Measurements from ENCODE around the gene C1R. TPM values are rescaled to one million over a fixed set of nuclear protein-coding genes. Genes with fewer than 3 reads are reported as not detected.
A peak's percentile ranks its signal among the peaks of the same experiment; 100 is the strongest.

Gene C1R
- total and polyA plus RNA-seq, 8 donors = 69.3 to 693 (median 87.1) TPM

GRCh38 chr12:7129872-7130691 lies 37.8 kb upstream of the C1R start, which contains the start of gene CLSTN3:
CLSTN3 (plus strand) TSS chr12:7130371; CDS start chr12:7130649, 278 bp downstream.
- peaks cover 0 to 36% of the 10 kb centered on the region in 2 donors for H3K27me3 ChIP-seq
- peak within 1 kb of the TSS; percentile 36 to 58 for H3K27ac ChIP-seq
- intact Hi-C loops (cut with DNase I) = no loop called here
- no peaks in the 10 kb centered on the region for H3K9me3 ChIP-seq
- peak; percentile 90 for ATAC-seq
- DNase-seq = peak; percentile 78 to 91 (median 84)
- TF ChIP-seq CTCF (IDR thresholded peaks at IDR 0.05) = no peak
- H3K4me3 ChIP-seq = peak within 1 kb of the TSS; percentile 59 to 63
- peaks cover 5 to 27% of the 10 kb centered on the region in 2 donors for H3K4me1 ChIP-seq
- H3K36me3 ChIP-seq = peaks cover 0 to 13% of the 10 kb centered on the region in 2 donors

DNA sequence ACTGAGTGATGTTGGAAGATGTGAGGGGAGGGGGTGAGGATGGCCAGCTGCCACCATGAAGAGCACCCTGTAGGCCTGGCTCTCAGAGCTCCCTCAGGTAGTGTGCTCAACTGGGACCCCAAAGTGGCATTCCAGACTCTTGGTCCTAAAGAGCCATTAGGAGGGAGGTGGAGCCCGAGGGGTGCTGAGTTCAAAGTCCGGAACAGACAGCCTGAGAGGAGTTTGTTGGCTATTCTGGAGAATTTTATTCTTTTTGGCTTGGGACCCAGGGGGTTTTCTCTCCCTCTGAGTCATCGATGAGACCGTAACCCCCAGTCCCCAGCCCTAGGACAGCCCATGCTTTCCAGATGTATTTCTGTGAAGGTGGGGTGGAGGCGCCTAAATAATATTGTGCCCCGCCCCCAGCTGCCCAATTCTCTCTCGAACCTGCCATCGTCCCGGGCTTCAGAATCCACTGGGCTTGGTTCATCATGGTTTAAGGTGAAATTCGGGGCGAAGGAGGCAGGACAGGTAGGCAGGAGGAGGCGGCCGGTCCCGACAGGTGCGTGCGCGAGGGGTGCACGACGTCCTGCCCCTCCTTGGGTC lies 37.1 kb upstream of the C1R start:
- DNase-seq (peak in 1 of 4 donors; percentile 13), ATAC-seq (peak; percentile 2)
- peaks cover 0 to 36% of the 10 kb centered on the region in 2 donors for H3K27me3 ChIP-seq
- peak overlapping the region; percentile 34 to 58 for H3K27ac ChIP-seq
- peak overlapping the region; percentile 59 to 63 for H3K4me3 ChIP-seq
- H3K4me1 ChIP-seq = peaks cover 5 to 27% of the 10 kb centered on the region in 2 donors
- H3K9me3 ChIP-seq = no peaks in the 10 kb centered on the region
- TF ChIP-seq CTCF (IDR thresholded peaks at IDR 0.05) = no peak
- peaks cover 0 to 10% of the 10 kb centered on the region in 2 donors for H3K36me3 ChIP-seq
- intact Hi-C loops (cut with DNase I) = no loop called here

DNA sequence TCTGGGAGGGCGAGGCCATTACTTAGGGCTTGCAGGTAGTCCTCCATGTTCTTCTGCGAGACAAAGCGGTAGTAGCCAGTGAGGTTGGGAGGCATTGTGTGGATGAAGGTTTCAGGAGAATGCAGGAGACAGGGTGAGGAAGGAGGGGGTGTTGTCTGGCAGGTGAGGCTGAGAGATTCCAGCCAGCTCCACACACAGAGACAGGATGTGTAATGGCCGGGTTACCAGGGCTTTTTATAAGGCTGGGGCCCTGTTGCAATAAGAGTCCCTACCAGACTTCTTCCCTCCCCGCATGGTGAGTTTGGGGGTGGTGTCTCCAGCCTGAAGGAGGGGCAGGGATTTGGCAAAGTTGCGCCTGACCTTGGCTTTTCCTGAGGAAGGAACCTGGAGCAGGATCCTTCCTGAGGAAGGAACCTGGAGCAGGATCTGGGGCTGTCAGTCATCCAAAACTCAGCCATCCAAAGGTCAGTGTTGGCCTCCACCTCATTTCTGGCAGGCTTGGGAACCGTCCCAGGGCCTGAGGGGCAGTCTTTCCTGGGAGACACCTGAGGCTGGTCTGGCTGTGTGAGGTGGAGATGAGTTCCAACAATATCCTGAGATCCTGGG lies 36.5 kb upstream of the C1R start, which contains the start of gene RBP5:
TSS of gene RBP5 (minus strand) at position 209 of the 606 bp plus-strand sequence. CDS start at position 95, 114 bp downstream.
- ATAC-seq (no peak), DNase-seq (no peak)
- Histone ChIP-seq H3K4me1 (peaks cover 5 to 28% of the 10 kb centered on the region in 2 donors), H3K27me3 (peaks cover 0 to 36% of the 10 kb centered on the region in 2 donors), H3K27ac (peak within 1 kb of the TSS; percentile 34 to 58), H3K9me3 (no peaks in the 10 kb centered on the region), H3K4me3 (peak within 1 kb of the TSS; percentile 59 to 63), H3K36me3 (peaks cover 0 to 4% of the 10 kb centered on the region in 2 donors)
- intact Hi-C loops (cut with DNase I) = no loop called here
- no peak for TF ChIP-seq CTCF (IDR thresholded peaks at IDR 0.05)

DNA sequence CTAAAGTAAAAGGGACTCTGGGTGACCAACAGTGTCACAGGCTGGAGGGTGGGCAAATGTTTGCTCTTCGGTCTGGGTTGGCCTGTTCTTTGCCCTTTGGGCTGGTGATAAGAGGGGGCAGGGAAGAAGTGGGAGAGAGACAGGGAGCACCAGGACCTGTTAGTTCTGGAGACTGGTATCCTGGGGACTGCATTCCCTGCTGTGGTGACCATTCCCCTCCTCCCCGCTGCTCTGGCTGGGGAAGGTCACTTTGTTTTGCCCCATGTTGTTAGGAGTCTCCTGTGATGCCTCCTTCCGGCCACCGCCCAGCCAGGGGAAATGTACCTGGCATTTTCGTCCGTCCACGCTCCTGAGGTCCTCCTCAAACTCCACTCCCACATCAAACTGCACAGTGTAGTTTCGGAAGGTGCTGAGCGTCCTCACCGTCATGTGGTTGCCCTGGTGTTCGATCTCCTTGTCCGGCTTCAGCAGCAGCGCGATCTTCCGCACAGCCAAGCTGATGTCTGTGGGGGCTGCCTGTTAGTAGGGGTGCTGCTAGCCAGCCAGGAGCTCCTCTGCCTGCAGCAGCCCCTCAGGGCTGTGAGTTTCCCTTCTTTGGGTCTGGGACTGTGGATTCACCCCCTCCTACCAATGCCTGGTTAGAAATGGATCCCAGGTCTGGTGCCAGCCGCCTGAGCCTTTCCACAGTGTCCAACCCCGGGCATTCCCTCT lies 35.8 kb upstream of the C1R start:
- H3K36me3 ChIP-seq = no peaks in the 10 kb centered on the region
- H3K4me1 ChIP-seq = peaks cover 5 to 36% of the 10 kb centered on the region in 2 donors
- H3K4me3 ChIP-seq = peak overlapping the region in 1 of 2 donors; percentile 7
- no peak for TF ChIP-seq CTCF (IDR thresholded peaks at IDR 0.05)
- intact Hi-C loops (cut with DNase I) = no loop called here
- H3K9me3 ChIP-seq = no peaks in the 10 kb centered on the region
- peaks cover 0 to 36% of the 10 kb centered on the region in 2 donors for H3K27me3 ChIP-seq
- no peak for ATAC-seq
- H3K27ac ChIP-seq = no peak overlapping the region
- DNase-seq = no peak

Data from left lung (tissue), 10 donors.